Adrenal gland (tissue), 19 donors: ENCODE results near the gene RCE1. TPM values are rescaled to one million over a fixed set of nuclear protein-coding genes. Genes with fewer than 3 reads are reported as not detected.
"Not testable (repeated sequence)": the region's sequence is repeated elsewhere in the genome, so short reads cannot be mapped to it uniquely, and the experiment has no call there.

Experiments used
- DNase-seq, 7 donors: peaks; one replicate each; pipeline ENCODE4 v3.0.0-alpha.2; 2019 to 2020
- H3K27ac ChIP-seq, 5 donors: fragments of 200-600 bp; sonication (generic) in 4 of 5; 1 replicate in 3 of 5; 2 replicates in 2 of 5; pipeline versions ENCODE4 v1.5.1 to v1.8.0; 2016 to 2020; ENCODE audit warnings: mild to moderate bottlenecking in 1 of 5
- H3K27me3 ChIP-seq: fragments of 200-600 bp; 2 replicates; pipeline ENCODE4 v1.8.0; 2021
- H3K36me3 ChIP-seq, 2 donors: fragments of 200-600 bp; replicated peaks in 1 of 2; 1 replicate in 1 of 2; 2 replicates in 1 of 2; pipeline versions ENCODE4 v1.5.1 to v1.8.0; 2018 to 2022
- H3K4me1 ChIP-seq, 2 donors: fragments of 200-600 bp; replicated peaks in 1 of 2; 1 replicate in 1 of 2; 2 replicates in 1 of 2; pipeline versions ENCODE4 v1.5.1 to v1.8.0; 2018 to 2021
- H3K4me3 ChIP-seq, 4 donors: fragments of 200-600 bp; sonication (generic) in 3 of 4; one replicate each; pipeline ENCODE4 v1.5.1; 2016 to 2018
- H3K9me3 ChIP-seq, 3 donors: fragments of 200-600 bp; sonication (generic) in 1 of 3; replicated peaks in 1 of 3; 1 replicate in 2 of 3; 2 replicates in 1 of 3; pipeline versions ENCODE4 v1.5.1 to v1.8.0; 2016 to 2021
- POLR2A ChIP-seq, 2 donors: fragments of 450-650 bp; IDR thresholded peaks; one replicate each; pipeline ENCODE4 v1.6.1; 2017; ENCODE audit warnings: antibody characterized with exemption in 2 of 2, mild to moderate bottlenecking in 2 of 2, moderate library complexity in 1 of 2
- WGBS, 4 donors: extraction: QIAGEN DNeasy Blood & Tissue Kit in 2 of 4; methylation state at CpG; one replicate each; pipeline versions ENCODE4 v1.1.5 to v1.1.7; 2013 to 2017; 5-methylcytosine and 5-hydroxymethylcytosine counted together
- intact Hi-C, 2 donors: fragments of 100-400 bp; cut with DNase I; formaldehyde crosslinking; loops; one replicate each; pipeline versions ENCODE4 v1.14.1 to v1.15.0; 2022 to 2023
- long read RNA-seq, 10 donors: library from polyadenylated mRNA in 3 of 10; unstranded in 2 of 10; stranded (forward) in 1 of 10; transcript quantifications; one replicate each; pipeline ENCODE4 v2.0.0 and lab custom pipeline, GENCODE V29; 2021 to 2026
- polyA plus RNA-seq, 3 donors: library from polyadenylated mRNA; stranded (reverse); fragments of 200-250 nt in 2 of 3; fragments of 350-450 nt in 1 of 3; fragmentation: Illumina TruSeq in 1 of 3; extraction: RNeasy Lipid Tissue Mini Kit (QIAGEN cat#74804) in 1 of 3; gene quantifications; one replicate each; pipeline ENCODE4 v1.2.3, GENCODE V29; 2013 to 2014
- total RNA-seq, 9 donors: library from RNA; depleted of rRNA in 4 of 9; stranded (reverse); fragments of >200 nt in 4 of 9; fragments of 120-200 nt in 1 of 9; fragmentation: NEBNext Ultra II Directional in 1 of 9; extraction: Animal tissue kit (Norgen Biotek cat#: 25700) in 1 of 9; gene quantifications; one replicate each; pipeline versions ENCODE4 v1.1.0 to v1.2.4, GENCODE V29; 2013 to 2023
- TF ChIP-seq, protein P1 (sequence below), 6 experiments: fragments of 450-650 bp in 4 of 6; fragments of 200-600 bp in 2 of 6; sonication (generic) in 1 of 6; IDR thresholded peaks; 1 replicate in 5 of 6; 2 replicates in 1 of 6; pipeline versions ENCODE4 v1.5.1 to v1.8.0; 2016 to 2021; ENCODE audit warnings: antibody characterized with exemption in 6 of 6, mild to moderate bottlenecking in 2 of 6, moderate library complexity in 1 of 6
- donor health status: healthy with polysubstance abuse.
- donor health status: Bipolar disorder and iron deficiency.
- donor health status: DM: yes; HTN: yes; CAD: no.
- donor health status: DM: no; HTN: no; CAD: no.
- donor health status: DM: no; HTN: no; CAD: no.
- donor health status: DM: yes; HTN: yes; CAD: no.

Gene RCE1, protein sequence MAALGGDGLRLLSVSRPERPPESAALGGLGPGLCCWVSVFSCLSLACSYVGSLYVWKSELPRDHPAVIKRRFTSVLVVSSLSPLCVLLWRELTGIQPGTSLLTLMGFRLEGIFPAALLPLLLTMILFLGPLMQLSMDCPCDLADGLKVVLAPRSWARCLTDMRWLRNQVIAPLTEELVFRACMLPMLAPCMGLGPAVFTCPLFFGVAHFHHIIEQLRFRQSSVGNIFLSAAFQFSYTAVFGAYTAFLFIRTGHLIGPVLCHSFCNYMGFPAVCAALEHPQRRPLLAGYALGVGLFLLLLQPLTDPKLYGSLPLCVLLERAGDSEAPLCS
- 10 to 100 TPM; 12.5 to 24.8 (median 19.2) TPM for total RNA-seq
- 10 to 100 TPM in 2 of 3 donors, 1 to 10 TPM in 1; 5.2 to 19.5 (median 16.5) TPM for polyA plus RNA-seq
- long read RNA-seq, donor 1, partial matches to known transcripts: 0 of 7 reads
- long read RNA-seq, donor 1, other reads (novel, unspliced or antisense): 0 of 7 reads
- long read RNA-seq, donor 2, transcript RCE1-201 (8 exons, 1,485 nt): major isoform, 7 of 9 reads
- long read RNA-seq, donor 2, partial matches to known transcripts: 0 of 9 reads
- long read RNA-seq, donor 2, other reads (novel, unspliced or antisense): 0 of 9 reads
- long read RNA-seq, donor 3, partial matches to known transcripts: 0 of 3 reads
- long read RNA-seq, donor 3, other reads (novel, unspliced or antisense): 0 of 3 reads
- long read RNA-seq, donor 4, transcript RCE1-201 (8 exons, 1,485 nt): major isoform, 18 of 25 reads
- long read RNA-seq, donor 4, partial matches to known transcripts: 4 of 25 reads
- long read RNA-seq, donor 4, other reads (novel, unspliced or antisense): 0 of 25 reads
- long read RNA-seq, donor 5, transcript RCE1-201 (8 exons, 1,485 nt): major isoform, 12 of 33 reads
- long read RNA-seq, donor 5, transcript RCE1-203 (8 exons, 1,428 nt): minor isoform, 8 of 33 reads
- long read RNA-seq, donor 5, partial matches to known transcripts: 6 of 33 reads
- long read RNA-seq, donor 5, other reads (novel, unspliced or antisense): 5 of 33 reads
- long read RNA-seq, donor 6, partial matches to known transcripts: 0 of 4 reads
- long read RNA-seq, donor 6, other reads (novel, unspliced or antisense): 1 of 4 reads
- long read RNA-seq, donor 7, partial matches to known transcripts: 0 of 4 reads
- long read RNA-seq, donor 7, other reads (novel, unspliced or antisense): 0 of 4 reads
- long read RNA-seq, donor 8, transcript RCE1-201 (8 exons, 1,485 nt): major isoform, 8 of 12 reads
- long read RNA-seq, donor 8, partial matches to known transcripts: 0 of 12 reads
- long read RNA-seq, donor 8, other reads (novel, unspliced or antisense): 0 of 12 reads
- long read RNA-seq, donor 9, transcript RCE1-201 (8 exons, 1,485 nt): major isoform, 7 of 8 reads
- long read RNA-seq, donor 9, partial matches to known transcripts: 0 of 8 reads
- long read RNA-seq, donor 9, other reads (novel, unspliced or antisense): 0 of 8 reads
- long read RNA-seq, donor 10, partial matches to known transcripts: 0 of 2 reads
- long read RNA-seq, donor 10, other reads (novel, unspliced or antisense): 0 of 2 reads

DNA sequence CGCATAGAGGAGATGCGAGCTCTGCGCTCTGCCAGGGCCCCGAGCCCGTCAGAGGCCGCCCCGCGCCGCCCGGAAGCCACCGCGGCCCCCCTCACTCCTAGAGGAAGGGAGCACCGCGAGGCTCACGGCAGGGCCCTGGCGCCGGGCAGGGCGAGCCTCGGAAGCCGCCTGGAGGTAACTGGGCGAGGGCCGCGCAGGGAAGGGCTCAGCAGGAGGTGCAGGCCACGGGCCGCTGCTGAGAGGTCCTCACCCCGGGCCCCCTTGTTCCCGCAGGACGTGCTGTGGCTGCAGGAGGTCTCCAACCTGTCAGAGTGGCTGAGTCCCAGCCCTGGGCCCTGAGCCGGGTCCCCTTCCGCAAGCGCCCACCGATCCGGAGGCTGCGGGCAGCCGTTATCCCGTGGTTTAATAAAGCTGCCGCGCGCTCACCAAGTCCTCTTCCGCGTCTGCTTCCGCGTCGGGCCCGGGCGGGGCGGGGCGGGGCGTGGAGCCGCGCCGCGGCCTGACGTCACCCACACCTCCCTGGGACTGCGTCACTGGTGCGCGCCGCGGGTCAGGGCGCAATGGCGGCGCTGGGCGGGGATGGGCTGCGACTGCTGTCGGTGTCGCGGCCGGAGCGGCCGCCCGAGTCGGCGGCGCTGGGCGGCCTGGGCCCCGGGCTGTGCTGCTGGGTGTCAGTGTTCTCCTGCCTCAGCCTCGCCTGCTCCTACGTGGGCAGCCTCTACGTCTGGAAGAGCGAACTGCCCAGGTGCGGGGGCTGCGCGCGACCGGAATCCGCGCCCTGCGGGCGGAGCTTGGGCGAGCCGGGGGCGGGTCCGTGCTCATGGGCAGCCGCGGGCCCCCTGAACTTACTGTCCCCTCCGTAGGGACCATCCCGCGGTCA lies at the start of gene RCE1:
TSS of gene RCE1 (plus strand) at position 546 of the 880 bp plus-strand sequence. CDS start at position 561, 15 bp downstream.
- Histone ChIP-seq H3K36me3 (peaks cover 0 to 28% of the 10 kb centered on the region in 2 donors), H3K27me3 (no peaks in the 10 kb centered on the region)

DNA sequence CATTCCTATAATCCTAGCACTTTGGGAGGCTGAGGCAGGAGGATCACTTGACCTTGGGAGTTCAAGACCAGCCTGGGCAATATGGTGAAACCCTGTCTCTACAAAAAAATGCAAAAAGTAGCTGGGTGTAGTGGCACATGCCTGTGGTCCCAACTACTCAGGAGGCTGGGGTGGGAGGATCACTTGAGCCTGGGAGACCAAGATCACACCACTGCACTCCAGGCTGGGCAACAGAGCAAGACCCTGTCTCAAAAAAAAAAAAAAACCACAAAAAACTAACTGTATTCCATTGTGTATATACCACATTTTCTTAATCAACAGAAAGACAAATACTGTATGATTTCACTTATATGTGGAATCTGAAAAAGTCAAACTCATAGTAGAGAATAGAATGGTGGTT lies 43.4 kb upstream of the RCE1 start:
- intact Hi-C loops, H3K27me3 ChIP-seq, DNase-seq, H3K4me3 ChIP-seq, H3K9me3 ChIP-seq, H3K36me3 ChIP-seq, H3K4me1 ChIP-seq, H3K27ac ChIP-seq: not testable (repeated sequence)

More for the DNA sequence above, at the start of gene RCE1:
- Histone ChIP-seq H3K9me3 (no peaks in the 10 kb centered on the region), H3K4me1 (peaks cover 25 to 46% of the 10 kb centered on the region in 2 donors), H3K27ac (peak within 1 kb of the TSS; percentile 91 to 99 (median 99)), H3K4me3 (peak within 1 kb of the TSS; percentile 69 to 100 (median 91))
- intact Hi-C loops: no loop called here
- TF ChIP-seq, protein P1, sequence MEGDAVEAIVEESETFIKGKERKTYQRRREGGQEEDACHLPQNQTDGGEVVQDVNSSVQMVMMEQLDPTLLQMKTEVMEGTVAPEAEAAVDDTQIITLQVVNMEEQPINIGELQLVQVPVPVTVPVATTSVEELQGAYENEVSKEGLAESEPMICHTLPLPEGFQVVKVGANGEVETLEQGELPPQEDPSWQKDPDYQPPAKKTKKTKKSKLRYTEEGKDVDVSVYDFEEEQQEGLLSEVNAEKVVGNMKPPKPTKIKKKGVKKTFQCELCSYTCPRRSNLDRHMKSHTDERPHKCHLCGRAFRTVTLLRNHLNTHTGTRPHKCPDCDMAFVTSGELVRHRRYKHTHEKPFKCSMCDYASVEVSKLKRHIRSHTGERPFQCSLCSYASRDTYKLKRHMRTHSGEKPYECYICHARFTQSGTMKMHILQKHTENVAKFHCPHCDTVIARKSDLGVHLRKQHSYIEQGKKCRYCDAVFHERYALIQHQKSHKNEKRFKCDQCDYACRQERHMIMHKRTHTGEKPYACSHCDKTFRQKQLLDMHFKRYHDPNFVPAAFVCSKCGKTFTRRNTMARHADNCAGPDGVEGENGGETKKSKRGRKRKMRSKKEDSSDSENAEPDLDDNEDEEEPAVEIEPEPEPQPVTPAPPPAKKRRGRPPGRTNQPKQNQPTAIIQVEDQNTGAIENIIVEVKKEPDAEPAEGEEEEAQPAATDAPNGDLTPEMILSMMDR (IDR thresholded peaks at IDR 0.05): peak in 1 of 6 experiments; percentile 3
- peak; percentile 81 to 93 for TF ChIP-seq POLR2A (IDR thresholded peaks at IDR 0.05)
- 0 to 1% (median 0%) methylated on average over 3 to 98 of the region's 98 CpGs for WGBS, 4 donors
- DNase-seq: peak; percentile 86 to 95 (median 90)

DNA sequence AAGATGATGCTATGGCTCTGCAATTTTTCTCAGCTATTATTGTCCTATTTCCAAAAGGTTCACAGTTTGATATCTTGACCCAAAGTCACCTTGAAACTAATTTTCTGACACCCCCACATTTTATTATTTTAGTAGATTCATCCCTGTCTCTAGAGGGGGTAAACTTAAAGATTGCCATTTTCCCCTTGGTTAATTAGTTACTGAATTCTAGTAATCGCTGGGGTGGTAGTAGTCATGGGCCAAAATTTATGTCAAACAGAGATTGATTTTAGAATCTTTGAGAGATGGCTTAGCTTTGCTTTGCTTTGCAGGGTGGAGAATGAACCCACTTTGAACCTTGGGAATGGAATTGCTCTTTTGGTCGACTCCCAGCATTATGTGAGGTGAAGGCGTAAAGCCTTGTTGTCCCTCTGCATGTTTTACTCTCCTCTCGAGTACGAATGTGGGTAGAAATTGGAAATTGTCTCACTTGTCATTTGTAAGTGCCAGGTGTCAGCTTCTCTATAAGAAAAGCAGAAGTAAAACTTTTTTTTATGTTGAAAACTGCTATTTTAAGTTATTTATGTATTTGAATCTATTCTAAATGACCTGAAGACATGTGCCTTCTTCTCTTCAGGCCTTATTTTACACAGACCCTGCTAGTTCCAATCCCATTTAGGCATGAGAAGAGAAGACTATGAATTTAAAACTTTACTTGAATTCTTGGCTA lies 42.4 kb upstream of the RCE1 start:
- H3K9me3 ChIP-seq: no peaks in the 10 kb centered on the region
- H3K4me3 ChIP-seq: no peak overlapping the region
- TF ChIP-seq POLR2A (IDR thresholded peaks at IDR 0.05): no peak
- TF ChIP-seq, protein P1 (IDR thresholded peaks at IDR 0.05): no peak
- DNase-seq: no peak
- H3K27me3 ChIP-seq: no peaks in the 10 kb centered on the region
- H3K27ac ChIP-seq: no peak overlapping the region
- intact Hi-C loops: no loop called here
- H3K4me1 ChIP-seq: no peaks in the 10 kb centered on the region
- 87 to 97% (median 91%) methylated on average over 5 of the region's 5 CpGs for WGBS, 4 donors
- no peaks in the 10 kb centered on the region for H3K36me3 ChIP-seq
